Measurements from ENCODE around the gene TRIM39.

DNA sequence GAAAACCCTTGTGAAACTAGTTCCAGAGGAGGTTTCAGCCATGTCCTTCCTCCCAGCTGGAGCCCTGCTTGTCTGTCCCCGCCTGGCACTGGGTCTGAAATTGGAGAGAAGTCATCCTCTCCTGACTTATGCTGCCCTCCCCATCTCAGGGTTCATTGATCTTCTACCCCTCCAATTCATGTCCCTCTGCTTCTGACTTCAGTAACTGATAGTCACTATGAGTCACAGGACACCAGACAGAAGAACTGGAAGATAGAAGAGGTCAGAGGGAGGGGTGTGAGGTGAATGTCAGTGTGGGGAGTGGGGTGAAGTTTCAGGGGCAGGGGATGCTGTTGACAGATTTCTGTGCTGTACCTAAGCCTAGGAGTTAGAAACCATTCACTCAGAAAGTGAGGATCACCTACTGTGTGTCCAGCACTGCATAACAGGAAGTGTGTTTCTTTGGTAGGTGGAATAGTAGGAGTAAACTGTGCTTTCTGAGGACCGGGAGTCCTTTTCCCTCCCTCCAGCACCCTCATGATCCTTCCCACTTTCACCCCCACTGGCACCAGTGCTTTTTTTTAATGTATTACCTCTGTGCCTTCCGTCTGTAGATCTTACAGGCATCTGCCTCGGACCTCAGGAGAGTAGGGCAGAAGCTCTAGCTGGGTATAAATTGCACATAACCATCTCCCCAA is 17.6 kb downstream of the TRIM39 start:
- no peak for TF ChIP-seq CTCF (IDR thresholded peaks at IDR 0.05)
- TF ChIP-seq POLR2A (IDR thresholded peaks at IDR 0.05): no peak

Measured in testis (tissue), 2 donors.